NOMO-1 treated with dmso at 0.1 percent for 144 hours (cell line): ENCODE results near the gene TMEM50B.
A peak's percentile ranks its signal among the peaks of the same experiment; 100 is the strongest.
"Not testable (repeated sequence)": the region's sequence is repeated elsewhere in the genome, so short reads cannot be mapped to it uniquely, and the experiment has no call there.

Experiments used
- DNase-seq: peaks from one replicate; lab custom pipeline; 2025; ENCODE audit not compliant: unreplicated experiment; lab: John Stamatoyannopoulos, UW

TMEM50B gene

GRCh38 chr21:33433001-33433400 is 46.8 kb downstream of the TMEM50B start:
- no peak for DNase-seq

GRCh38 chr21:33432496-33432895 is 47.3 kb downstream of the TMEM50B start:
- no peak for DNase-seq

- DNase-seq, result no peak
Measured at GRCh38 chr21:33430858-33431257, 48.9 kb downstream of the TMEM50B start.

- no peak for DNase-seq
Measured at GRCh38 chr21:33428669-33429068, 51.1 kb downstream of the TMEM50B start.

- no peak for DNase-seq
Measured at GRCh38 chr21:33427051-33427450, 52.7 kb downstream of the TMEM50B start.

GRCh38 chr21:33425825-33426224 is 53.9 kb downstream of the TMEM50B start:
- DNase-seq, result no peak

- DNase-seq, result no peak
Measured at GRCh38 chr21:33424214-33424613, 55.6 kb downstream of the TMEM50B start.

GRCh38 chr21:33421713-33422393 is 57.9 kb downstream of the TMEM50B start:
- DNase-seq, result no peak

GRCh38 chr21:33419538-33420123 is 60.1 kb downstream of the TMEM50B start:
- no peak for DNase-seq

GRCh38 chr21:33418691-33419090 is 61.1 kb downstream of the TMEM50B start:
- no peak for DNase-seq

GRCh38 chr21:33414926-33415325 is 64.8 kb downstream of the TMEM50B start:
- DNase-seq, result no peak

GRCh38 chr21:33414068-33414467 is 65.7 kb downstream of the TMEM50B start:
- DNase-seq, result no peak

- DNase-seq, result no peak
Measured at GRCh38 chr21:33412832-33413519, 66.8 kb downstream of the TMEM50B start.

- DNase-seq, result not testable (repeated sequence)
Measured at GRCh38 chr21:33412439-33412831, 67.3 kb downstream of the TMEM50B start.

GRCh38 chr21:33411949-33412430 is 67.8 kb downstream of the TMEM50B start:
- DNase-seq, result no peak

GRCh38 chr21:33406493-33406892 is 73.3 kb downstream of the TMEM50B start:
- DNase-seq, result no peak

- DNase-seq, result peak; percentile 41
Measured at GRCh38 chr21:33403786-33404585, 75.8 kb downstream of the TMEM50B start.

GRCh38 chr21:33403128-33403785 is 76.5 kb downstream of the TMEM50B start, which contains the start of gene IFNGR2:
TSS of gene IFNGR2 (plus strand) at chr21:33403413. CDS start at chr21:33403544, 131 bp downstream.
- no peak for DNase-seq

- DNase-seq, result peak; percentile 92
Measured at GRCh38 chr21:33402001-33402979, 77.5 kb downstream of the TMEM50B start.

- DNase-seq, result peak; percentile 49
Measured at GRCh38 chr21:33401630-33401992, 78.2 kb downstream of the TMEM50B start.
